NCI-H1930 (cell line): ENCODE measurements around the gene RGPD5.
"Not testable (repeated sequence)": the region's sequence is repeated elsewhere in the genome, so short reads cannot be mapped to it uniquely, and the experiment has no call there.

Experiments
- DNase-seq, 2 experiments: peaks; one replicate each; lab custom pipeline; 2025; lab: John Stamatoyannopoulos, UW

RGPD5 gene

DNA sequence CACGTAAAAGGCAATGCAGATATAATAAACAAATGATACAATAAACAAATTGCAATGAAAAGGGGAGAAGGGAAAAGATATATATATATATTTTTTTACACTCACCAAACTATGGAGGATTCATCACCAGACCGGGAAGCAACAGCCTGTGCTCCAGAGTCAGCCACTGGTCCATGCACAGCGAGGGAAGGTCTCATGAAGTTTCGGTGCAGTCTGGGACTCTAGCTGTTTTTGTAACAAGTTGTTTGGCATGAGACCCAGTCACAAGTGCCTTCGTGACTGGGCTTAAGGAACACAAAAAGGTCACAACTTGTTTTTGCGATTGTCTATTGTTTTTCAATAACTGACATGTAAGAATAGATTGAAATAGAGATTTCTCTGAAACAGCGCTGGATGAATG is 99.6 kb downstream of the RGPD5 start:
- not testable (repeated sequence) for DNase-seq

DNA sequence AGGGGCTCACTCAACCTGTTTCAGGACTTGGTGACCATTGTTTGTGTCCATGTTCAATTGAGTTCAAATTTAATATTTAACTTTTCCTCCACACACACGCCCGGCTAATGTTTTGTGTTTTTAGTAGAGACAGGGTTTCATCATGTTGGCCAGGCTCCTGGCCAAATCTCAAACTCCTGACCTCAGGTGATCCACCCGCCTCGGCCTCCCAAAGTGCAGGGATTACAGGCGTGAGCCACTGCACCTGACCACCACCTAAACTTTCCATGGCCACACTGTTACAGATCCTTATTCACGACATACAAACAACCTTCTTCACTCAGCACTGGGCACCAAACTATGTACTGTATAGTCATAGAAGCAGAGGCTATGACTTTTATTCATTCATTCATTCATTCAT is 100.0 kb downstream of the RGPD5 start:
- DNase-seq: not testable (repeated sequence)

DNA sequence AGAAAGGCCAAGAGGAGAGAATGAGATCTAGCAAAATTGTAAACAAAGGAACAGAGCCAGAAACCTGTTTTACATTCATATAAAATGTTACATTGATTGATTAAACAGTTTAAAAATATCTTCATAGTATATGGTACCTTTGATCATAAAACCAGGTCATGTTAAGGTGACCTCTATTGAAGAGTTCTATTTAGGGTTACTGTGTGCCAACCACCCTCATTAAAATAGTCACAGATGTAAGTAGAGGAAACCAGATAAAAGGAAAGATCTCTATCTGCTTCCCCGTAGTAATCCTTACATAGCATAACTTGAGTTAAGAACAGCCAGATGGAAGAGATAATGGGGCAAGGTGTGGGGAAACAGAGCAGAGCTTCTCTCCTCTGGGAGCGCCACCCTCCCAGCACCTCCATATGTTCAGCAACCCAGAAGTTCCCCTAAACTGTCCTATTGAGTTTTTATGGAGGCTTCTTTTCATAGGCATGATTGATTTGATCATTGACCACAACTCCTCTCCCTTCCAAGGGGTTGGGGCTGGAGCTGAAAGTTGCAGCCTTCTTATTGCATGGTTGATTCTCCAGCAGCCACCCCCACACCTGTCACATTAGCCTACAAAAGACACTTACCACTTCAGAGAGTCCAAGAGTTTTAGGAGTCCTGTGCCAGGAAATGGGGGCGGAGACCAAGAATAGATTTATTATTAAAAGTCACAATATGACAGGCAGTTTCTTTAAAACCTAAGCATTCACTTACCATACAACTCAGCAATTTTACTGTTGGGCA is 101.2 kb downstream of the RGPD5 start:
- DNase-seq: not testable (repeated sequence)

- not testable (repeated sequence) for DNase-seq
Observed at GRCh38 chr2:109896212-109896611, 102.1 kb downstream of the RGPD5 start.

DNA sequence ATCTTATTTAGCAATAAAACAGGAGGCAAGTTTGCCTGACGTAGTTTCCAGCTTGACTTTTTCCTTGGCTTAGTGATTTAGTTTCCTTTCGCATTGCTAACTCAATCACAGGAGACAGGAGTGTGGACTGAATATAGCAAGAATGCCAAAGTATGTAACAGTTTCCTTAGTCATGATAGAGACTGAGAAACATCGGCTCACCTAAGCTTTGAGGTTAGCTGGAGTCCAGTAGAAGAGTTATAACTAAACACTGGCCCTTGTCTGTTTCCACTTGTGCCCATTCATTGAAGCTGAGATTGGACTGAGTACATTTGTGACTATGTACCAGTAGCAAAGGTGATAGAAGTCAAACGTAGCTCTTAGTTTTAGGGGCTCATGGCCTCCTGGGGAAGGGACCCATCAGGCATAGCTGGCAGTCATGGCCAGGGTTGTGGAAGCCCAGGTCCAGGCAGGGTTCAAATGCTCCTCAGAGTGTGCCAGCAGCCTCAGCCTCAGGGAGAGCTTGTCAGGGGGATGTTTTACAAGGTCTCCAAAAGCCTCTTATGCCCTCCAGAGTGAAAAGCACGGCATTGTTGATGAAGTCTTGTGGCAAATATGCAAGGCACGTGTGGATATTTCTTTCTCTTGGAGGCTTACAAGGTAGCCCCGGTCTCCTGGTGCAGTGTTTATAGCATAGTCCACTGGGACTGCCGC is 103.8 kb downstream of the RGPD5 start:
- DNase-seq: not testable (repeated sequence)

DNA sequence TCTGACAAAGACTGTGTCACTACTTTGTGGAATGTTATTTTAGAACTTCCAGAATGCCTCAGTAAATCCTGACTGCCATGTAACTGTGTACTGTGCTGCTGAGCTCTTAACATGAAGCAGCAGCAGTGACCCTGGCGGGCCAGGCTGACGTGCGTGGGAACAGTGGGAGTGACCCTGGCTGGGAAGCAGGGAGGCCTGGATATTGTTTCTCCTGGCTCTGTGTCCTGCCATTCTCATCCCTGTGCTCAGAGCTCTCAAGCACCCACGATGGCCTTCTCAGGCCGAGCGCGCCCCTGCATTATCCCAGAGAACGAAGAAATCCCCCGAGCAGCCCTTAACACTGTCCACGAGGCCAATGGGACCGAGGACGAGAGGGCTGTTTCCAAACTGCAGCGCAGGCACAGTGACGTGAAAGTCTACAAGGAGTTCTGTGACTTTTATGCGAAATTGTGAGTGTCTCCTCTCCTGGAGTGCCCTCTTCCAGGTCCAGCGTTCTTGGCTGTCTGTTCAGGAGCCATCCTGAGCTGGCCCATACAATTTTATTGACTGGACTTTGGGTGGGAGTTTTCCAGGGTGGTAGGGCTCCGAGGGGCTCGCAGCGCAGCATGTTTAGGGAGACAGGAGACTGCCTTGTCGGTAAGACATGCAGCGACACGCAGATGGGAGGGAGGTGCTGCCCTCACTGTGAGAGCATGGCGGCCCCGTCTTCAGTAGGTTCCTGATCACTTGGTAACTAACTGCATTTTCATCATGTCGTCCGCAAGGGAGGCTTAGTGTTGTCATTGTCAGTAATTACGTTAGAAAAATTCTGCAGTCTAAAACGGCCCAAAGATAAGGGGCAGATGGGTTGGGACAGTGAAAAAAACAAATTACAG is 104.6 kb downstream of the RGPD5 start, which contains the start of gene LIMS3:
Gene LIMS3, plus strand, starts transcription at position 227 of the 875 bp plus-strand sequence. Its CDS starts 41 bp downstream, at position 268.
- not testable (repeated sequence) for DNase-seq

- not testable (repeated sequence) for DNase-seq
Observed at GRCh38 chr2:109905796-109906195, 111.7 kb downstream of the RGPD5 start.
